HG02885 (cell line): Measurements from ENCODE around the gene PTPRG.

Experiments used
- ATAC-seq: cut with Tn5 transposase; IDR thresholded peaks from one replicate; pipeline ENCODE4 v1.9.1; 2021; ENCODE audit warnings: mild to moderate bottlenecking; ENCODE audit not compliant: unreplicated experiment, poor library complexity

PTPRG gene

GRCh38 chr3:61841111-61841845, 279.9 kb downstream of the PTPRG start:
- ATAC-seq, result no peak

GRCh38 chr3:61841988-61842387, 280.6 kb downstream of the PTPRG start:
- ATAC-seq, result no peak

GRCh38 chr3:61844346-61844745, 283.0 kb downstream of the PTPRG start:
- ATAC-seq, result no peak

- ATAC-seq, result no peak
Measured at GRCh38 chr3:61846488-61846887, 285.1 kb downstream of the PTPRG start.

- ATAC-seq, result no peak
Measured at GRCh38 chr3:61847784-61848462, 286.6 kb downstream of the PTPRG start.

GRCh38 chr3:61848885-61849284, 287.5 kb downstream of the PTPRG start:
- ATAC-seq, result no peak

- ATAC-seq, result no peak
Measured at GRCh38 chr3:61853912-61854311, 292.5 kb downstream of the PTPRG start.

- no peak for ATAC-seq
Measured at GRCh38 chr3:61855211-61855610, 293.8 kb downstream of the PTPRG start.

GRCh38 chr3:61857297-61857696, 295.9 kb downstream of the PTPRG start:
- no peak for ATAC-seq

- ATAC-seq, result no peak
Measured at GRCh38 chr3:61858054-61858453, 296.7 kb downstream of the PTPRG start.

- ATAC-seq, result no peak
Measured at GRCh38 chr3:61861410-61861809, 300.0 kb downstream of the PTPRG start.

GRCh38 chr3:61862614-61863289, 301.4 kb downstream of the PTPRG start:
- no peak for ATAC-seq

GRCh38 chr3:61863579-61863978, 302.2 kb downstream of the PTPRG start:
- no peak for ATAC-seq

GRCh38 chr3:61864886-61865285, 303.5 kb downstream of the PTPRG start:
- ATAC-seq, result no peak

- no peak for ATAC-seq
Measured at GRCh38 chr3:61865466-61866152, 304.2 kb downstream of the PTPRG start.

- ATAC-seq, result no peak
Measured at GRCh38 chr3:61866153-61866542, 304.8 kb downstream of the PTPRG start.

GRCh38 chr3:61866961-61867461, 305.6 kb downstream of the PTPRG start:
- ATAC-seq, result no peak

GRCh38 chr3:61868499-61868898, 307.1 kb downstream of the PTPRG start:
- no peak for ATAC-seq

- no peak for ATAC-seq
Measured at GRCh38 chr3:61869371-61869770, 308.0 kb downstream of the PTPRG start.

GRCh38 chr3:61871644-61872043, 310.3 kb downstream of the PTPRG start:
- ATAC-seq, result no peak
